ENCODE data around the gene LRRC1.

LRRC1 gene

GRCh38 chr6:53896196-53896595 is 101.4 kb downstream of the LRRC1 start:
- Histone ChIP-seq H3K27me3 (ENCODE audit: insufficient read depth, low read depth, severe bottlenecking) (no peaks in the 10 kb centered on the region), H3K9me3 (ENCODE audit: severe bottlenecking) (no peaks in the 10 kb centered on the region), H3K27ac (no peak overlapping the region), H3K36me3 (no peaks in the 10 kb centered on the region), H3K4me3 (ENCODE audit: low read depth, low read length) (no peak overlapping the region)
- TF ChIP-seq CTCF (IDR thresholded peaks at IDR 0.05; ENCODE audit: low read depth, low read length), result no peak
- no peak for DNase-seq

- no peaks in the 10 kb centered on the region for H3K27me3 ChIP-seq (ENCODE audit: insufficient read depth, low read depth, severe bottlenecking)
- no peaks in the 10 kb centered on the region for H3K9me3 ChIP-seq (ENCODE audit: severe bottlenecking)
- no peaks in the 10 kb centered on the region for H3K36me3 ChIP-seq
- no peak overlapping the region for H3K27ac ChIP-seq
- no peak overlapping the region for H3K4me3 ChIP-seq (ENCODE audit: low read depth, low read length)
- no peak for TF ChIP-seq CTCF (IDR thresholded peaks at IDR 0.05; ENCODE audit: low read depth, low read length)
- DNase-seq, result no peak
These were observed 103.4 kb downstream of the LRRC1 start for GRCh38 chr6:53898026-53898795.

GRCh38 chr6:53899512-53899911 is 104.7 kb downstream of the LRRC1 start:
- H3K27ac ChIP-seq, result no peak overlapping the region
- no peaks in the 10 kb centered on the region for H3K9me3 ChIP-seq (ENCODE audit: severe bottlenecking)
- H3K27me3 ChIP-seq (ENCODE audit: insufficient read depth, low read depth, severe bottlenecking), result no peaks in the 10 kb centered on the region
- TF ChIP-seq CTCF (IDR thresholded peaks at IDR 0.05; ENCODE audit: low read depth, low read length), result no peak
- H3K4me3 ChIP-seq (ENCODE audit: low read depth, low read length), result no peak overlapping the region
- no peak for DNase-seq
- H3K36me3 ChIP-seq, result no peaks in the 10 kb centered on the region

DNA sequence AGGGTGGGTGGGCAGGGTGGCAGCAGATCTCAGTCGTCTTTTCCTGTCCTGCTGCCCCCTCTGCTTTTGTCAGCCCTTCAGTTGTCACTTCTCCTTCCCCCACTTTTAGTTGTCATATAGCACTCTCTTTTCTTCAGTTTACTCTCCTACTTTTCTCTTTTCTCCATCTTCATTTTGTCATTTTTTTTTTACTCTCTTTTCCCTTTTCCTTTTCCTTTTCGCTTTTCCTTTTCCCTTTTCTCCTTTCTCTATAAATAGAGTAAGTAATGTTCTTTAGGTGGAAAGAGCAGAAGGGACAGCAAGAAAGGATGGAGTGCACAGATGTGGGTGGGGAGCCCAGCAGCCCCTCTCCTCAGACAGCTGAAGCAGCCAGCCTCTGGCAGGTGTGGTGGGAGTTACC is 108.6 kb downstream of the LRRC1 start:
- Histone ChIP-seq H3K36me3 (no peaks in the 10 kb centered on the region), H3K27me3 (ENCODE audit: insufficient read depth, low read depth, severe bottlenecking) (no peaks in the 10 kb centered on the region)

DNA sequence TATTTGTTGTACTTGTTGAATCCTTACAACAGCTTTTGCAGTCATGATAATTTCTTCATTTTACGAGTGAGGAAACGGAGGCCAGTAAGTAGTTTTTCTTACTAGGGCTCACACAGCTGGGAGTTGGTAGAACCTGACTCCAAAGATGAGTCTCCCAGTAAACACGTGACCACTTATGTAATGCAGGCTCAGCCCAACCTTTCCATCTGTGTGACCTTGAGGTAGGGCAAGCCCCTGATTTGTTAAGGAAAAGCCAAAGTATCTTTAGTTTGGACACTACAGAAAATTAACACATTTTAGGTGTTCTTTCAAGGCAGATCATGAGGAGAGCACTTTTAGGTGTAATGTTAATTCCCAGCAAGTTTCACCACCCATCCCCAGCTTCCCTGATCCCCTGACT is 111.3 kb downstream of the LRRC1 start:
- no peak overlapping the region for H3K4me3 ChIP-seq (ENCODE audit: low read depth, low read length)
- no peak for DNase-seq

More for the DNA sequence above, 108.6 kb downstream of the LRRC1 start:
- H3K9me3 ChIP-seq (ENCODE audit: severe bottlenecking), result no peaks in the 10 kb centered on the region
- TF ChIP-seq CTCF (IDR thresholded peaks at IDR 0.05; ENCODE audit: low read depth, low read length), result no peak
- DNase-seq, result no peak
- no peak overlapping the region for H3K27ac ChIP-seq
- H3K4me3 ChIP-seq (ENCODE audit: low read depth, low read length), result no peak overlapping the region

More for the DNA sequence above, 111.3 kb downstream of the LRRC1 start:
- TF ChIP-seq CTCF (IDR thresholded peaks at IDR 0.05; ENCODE audit: low read depth, low read length), result no peak
- no peaks in the 10 kb centered on the region for H3K36me3 ChIP-seq
- H3K27me3 ChIP-seq (ENCODE audit: insufficient read depth, low read depth, severe bottlenecking), result no peaks in the 10 kb centered on the region
- H3K9me3 ChIP-seq (ENCODE audit: severe bottlenecking), result no peaks in the 10 kb centered on the region
- H3K27ac ChIP-seq, result no peak overlapping the region
